SK-N-SH treated with all-trans-retinoic acid at 6 μM for 48 hours (cell line): ENCODE data around the gene CRYBG3.

ENCODE experiments used
- BACH2 ChIP-seq: fragments of 250-450 bp; sonication (Bioruptor Pico); IDR thresholded peaks from 2 replicates; pipeline ENCODE4 v1.9.0; 2021; ENCODE audit warnings: mild to moderate bottlenecking, borderline replicate concordance
- CREB5 ChIP-seq: fragments of 250-450 bp; sonication (Bioruptor Pico); IDR thresholded peaks from 2 replicates; pipeline ENCODE4 v1.5.1; 2020; ENCODE audit warnings: low read depth, mild to moderate bottlenecking, moderate library complexity
- CSDC2 ChIP-seq: fragments of 250-450 bp; sonication (Bioruptor Pico); IDR thresholded peaks from 2 replicates; pipeline ENCODE4 v1.5.0; 2020; ENCODE audit warnings: mild to moderate bottlenecking, moderate library complexity
- ESRRG ChIP-seq: fragments of 250-450 bp; sonication (Bioruptor Pico); IDR thresholded peaks from 2 replicates; pipeline ENCODE4 v1.6.1; 2021; ENCODE audit warnings: mild to moderate bottlenecking
- ISL1 ChIP-seq: fragments of 250-450 bp; sonication (Bioruptor Pico); IDR thresholded peaks from 2 replicates; pipeline ENCODE4 v2.1.2; 2022; ENCODE audit warnings: mild to moderate bottlenecking, moderate library complexity
- OSR1 ChIP-seq: fragments of 250-450 bp; sonication (Bioruptor Pico); IDR thresholded peaks from 2 replicates; pipeline ENCODE4 v1.8.0; 2022; ENCODE audit warnings: moderate library complexity, mild to moderate bottlenecking, inconsistent platforms
- PATZ1 ChIP-seq: fragments of 250-450 bp; sonication (Bioruptor Pico); IDR thresholded peaks from 2 replicates; pipeline ENCODE4 v1.8.0; 2020; ENCODE audit warnings: mild to moderate bottlenecking, moderate library complexity, borderline replicate concordance
- RARB ChIP-seq: fragments of 250-450 bp; sonication (Bioruptor Pico); IDR thresholded peaks from 2 replicates; pipeline ENCODE4 v1.8.0; 2021; ENCODE audit warnings: mild to moderate bottlenecking, moderate library complexity
- TOX ChIP-seq: fragments of 250-450 bp; sonication (Bioruptor Pico); IDR thresholded peaks from 2 replicates; pipeline ENCODE4 v1.8.0; 2021; ENCODE audit warnings: mild to moderate bottlenecking, moderate library complexity, borderline replicate concordance
- ZC3H10 ChIP-seq: fragments of 250-450 bp; sonication (Bioruptor Pico); IDR thresholded peaks from 2 replicates; pipeline ENCODE4 v1.5.1; 2021; ENCODE audit warnings: mild to moderate bottlenecking, moderate library complexity
- ZFP3 ChIP-seq: fragments of 250-450 bp; sonication (Bioruptor Pico); IDR thresholded peaks from 2 replicates; pipeline ENCODE4 v1.5.0; 2020; ENCODE audit warnings: mild to moderate bottlenecking, moderate library complexity
- ZNF565 ChIP-seq: fragments of 450-650 bp; formaldehyde crosslinking; conservative IDR thresholded peaks from 2 replicates; pipeline ENCODE4 v1.5.0; 2020; ENCODE audit warnings: low read depth, mild to moderate bottlenecking, moderate library complexity
- TF ChIP-seq, protein P1 (sequence below): fragments of 250-450 bp; sonication (Bioruptor Pico); IDR thresholded peaks from 2 replicates; pipeline ENCODE4 v1.5.1; 2021; ENCODE audit warnings: mild to moderate bottlenecking, moderate library complexity
- TF ChIP-seq, protein P2 (sequence below): fragments of 250-450 bp; sonication (Bioruptor Pico); IDR thresholded peaks from 2 replicates; pipeline ENCODE4 v1.5.0; 2020; ENCODE audit warnings: mild to moderate bottlenecking, moderate library complexity

GRCh38 chr3:97848779-97849178 is 27.0 kb downstream of the CRYBG3 start:
- TF ChIP-seq CSDC2 (no peak), RARB (CRISPR knock-in tag) (no peak), PATZ1 (CRISPR knock-in tag) (no peak), TOX (CRISPR knock-in tag) (no peak), ESRRG (CRISPR knock-in tag) (no peak), OSR1 (CRISPR knock-in tag) (no peak), ZC3H10 (CRISPR knock-in tag) (no peak), ISL1 (CRISPR knock-in tag) (no peak), BACH2 (CRISPR knock-in tag) (no peak), ZNF565 (CRISPR knock-in tag) (no peak), ZFP3 (CRISPR knock-in tag) (no peak), CREB5 (CRISPR knock-in tag) (no peak)
- TF ChIP-seq, protein P1, sequence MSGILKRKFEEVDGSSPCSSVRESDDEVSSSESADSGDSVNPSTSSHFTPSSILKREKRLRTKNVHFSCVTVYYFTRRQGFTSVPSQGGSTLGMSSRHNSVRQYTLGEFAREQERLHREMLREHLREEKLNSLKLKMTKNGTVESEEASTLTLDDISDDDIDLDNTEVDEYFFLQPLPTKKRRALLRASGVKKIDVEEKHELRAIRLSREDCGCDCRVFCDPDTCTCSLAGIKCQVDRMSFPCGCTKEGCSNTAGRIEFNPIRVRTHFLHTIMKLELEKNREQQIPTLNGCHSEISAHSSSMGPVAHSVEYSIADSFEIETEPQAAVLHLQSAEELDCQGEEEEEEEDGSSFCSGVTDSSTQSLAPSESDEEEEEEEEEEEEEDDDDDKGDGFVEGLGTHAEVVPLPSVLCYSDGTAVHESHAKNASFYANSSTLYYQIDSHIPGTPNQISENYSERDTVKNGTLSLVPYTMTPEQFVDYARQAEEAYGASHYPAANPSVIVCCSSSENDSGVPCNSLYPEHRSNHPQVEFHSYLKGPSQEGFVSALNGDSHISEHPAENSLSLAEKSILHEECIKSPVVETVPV (CRISPR knock-in tag): no peak
- TF ChIP-seq, protein P2, sequence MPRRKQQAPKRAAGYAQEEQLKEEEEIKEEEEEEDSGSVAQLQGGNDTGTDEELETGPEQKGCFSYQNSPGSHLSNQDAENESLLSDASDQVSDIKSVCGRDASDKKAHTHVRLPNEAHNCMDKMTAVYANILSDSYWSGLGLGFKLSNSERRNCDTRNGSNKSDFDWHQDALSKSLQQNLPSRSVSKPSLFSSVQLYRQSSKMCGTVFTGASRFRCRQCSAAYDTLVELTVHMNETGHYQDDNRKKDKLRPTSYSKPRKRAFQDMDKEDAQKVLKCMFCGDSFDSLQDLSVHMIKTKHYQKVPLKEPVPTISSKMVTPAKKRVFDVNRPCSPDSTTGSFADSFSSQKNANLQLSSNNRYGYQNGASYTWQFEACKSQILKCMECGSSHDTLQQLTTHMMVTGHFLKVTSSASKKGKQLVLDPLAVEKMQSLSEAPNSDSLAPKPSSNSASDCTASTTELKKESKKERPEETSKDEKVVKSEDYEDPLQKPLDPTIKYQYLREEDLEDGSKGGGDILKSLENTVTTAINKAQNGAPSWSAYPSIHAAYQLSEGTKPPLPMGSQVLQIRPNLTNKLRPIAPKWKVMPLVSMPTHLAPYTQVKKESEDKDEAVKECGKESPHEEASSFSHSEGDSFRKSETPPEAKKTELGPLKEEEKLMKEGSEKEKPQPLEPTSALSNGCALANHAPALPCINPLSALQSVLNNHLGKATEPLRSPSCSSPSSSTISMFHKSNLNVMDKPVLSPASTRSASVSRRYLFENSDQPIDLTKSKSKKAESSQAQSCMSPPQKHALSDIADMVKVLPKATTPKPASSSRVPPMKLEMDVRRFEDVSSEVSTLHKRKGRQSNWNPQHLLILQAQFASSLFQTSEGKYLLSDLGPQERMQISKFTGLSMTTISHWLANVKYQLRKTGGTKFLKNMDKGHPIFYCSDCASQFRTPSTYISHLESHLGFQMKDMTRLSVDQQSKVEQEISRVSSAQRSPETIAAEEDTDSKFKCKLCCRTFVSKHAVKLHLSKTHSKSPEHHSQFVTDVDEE (CRISPR knock-in tag): no peak
